GM15510 (cell line): Measurements from ENCODE around the gene PITX1.

Experiments used
- POLR2A ChIP-seq: IDR thresholded peaks from 3 replicates; pipeline ENCODE4 v1.6.1; 2011; ENCODE audit warnings: borderline replicate concordance; ENCODE audit not compliant: insufficient read length; ENCODE audit errors: extremely low read depth

Gene PITX1

DNA sequence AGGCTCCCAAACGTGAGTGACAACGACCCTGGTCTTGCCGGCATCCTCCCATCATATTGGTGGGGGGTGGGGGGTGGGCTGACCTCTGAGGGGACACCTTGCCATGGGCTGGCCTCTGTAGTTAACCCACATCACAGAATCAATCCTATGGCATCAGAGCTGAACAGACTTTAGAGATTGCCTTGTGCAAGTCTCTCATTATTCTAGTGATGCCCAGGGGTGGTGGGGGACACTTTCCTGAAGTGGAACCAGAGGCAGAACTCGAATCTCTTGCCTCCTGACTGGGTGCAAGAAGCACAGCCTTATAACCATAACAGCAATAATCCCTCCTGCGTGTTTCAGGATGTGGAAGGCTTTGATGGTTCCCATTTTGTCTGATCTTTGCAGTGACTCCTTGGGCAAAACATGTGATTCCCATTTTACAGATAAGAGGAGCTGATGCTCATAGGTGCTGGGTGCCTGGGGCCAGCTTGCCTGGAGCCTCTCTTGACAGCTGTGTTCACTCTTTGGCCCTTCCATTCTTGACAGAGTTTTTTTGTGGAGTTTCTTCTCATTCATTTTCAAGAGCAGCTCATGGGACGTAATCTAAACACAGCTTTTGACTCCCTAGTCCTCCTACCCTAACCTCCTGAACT is 18.6 kb upstream of the PITX1 start:
- no peak for TF ChIP-seq POLR2A

GRCh38 chr5:135051872-135052271 is 17.8 kb upstream of the PITX1 start:
- no peak for TF ChIP-seq POLR2A

- TF ChIP-seq POLR2A, result no peak
Observed at GRCh38 chr5:135051399-135051798, 17.4 kb upstream of the PITX1 start.

GRCh38 chr5:135050244-135050767 is 16.3 kb upstream of the PITX1 start:
- TF ChIP-seq POLR2A, result no peak

- TF ChIP-seq POLR2A, result no peak
Observed at GRCh38 chr5:135048930-135049329, 14.9 kb upstream of the PITX1 start.

DNA sequence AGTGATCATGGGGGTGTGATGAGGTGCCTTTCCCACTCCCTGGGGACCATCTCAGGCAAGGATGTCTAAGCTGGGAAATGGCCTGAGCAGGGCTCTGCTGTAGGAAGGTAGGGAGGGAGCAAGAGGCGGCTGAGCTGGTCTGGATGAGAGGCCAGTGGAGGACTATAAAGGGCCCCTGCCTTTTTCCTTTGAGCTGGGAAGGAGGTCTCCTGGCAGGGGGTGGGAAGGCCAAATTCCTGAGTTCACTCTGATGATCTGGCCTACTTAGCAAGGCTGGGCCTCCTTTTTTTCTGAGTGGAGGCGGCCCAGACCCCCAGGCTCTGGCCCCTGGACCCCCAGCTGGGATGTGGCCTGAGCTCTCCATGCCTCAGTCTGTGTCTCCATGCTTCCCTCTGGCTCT is 14.3 kb upstream of the PITX1 start:
- no peak for TF ChIP-seq POLR2A

DNA sequence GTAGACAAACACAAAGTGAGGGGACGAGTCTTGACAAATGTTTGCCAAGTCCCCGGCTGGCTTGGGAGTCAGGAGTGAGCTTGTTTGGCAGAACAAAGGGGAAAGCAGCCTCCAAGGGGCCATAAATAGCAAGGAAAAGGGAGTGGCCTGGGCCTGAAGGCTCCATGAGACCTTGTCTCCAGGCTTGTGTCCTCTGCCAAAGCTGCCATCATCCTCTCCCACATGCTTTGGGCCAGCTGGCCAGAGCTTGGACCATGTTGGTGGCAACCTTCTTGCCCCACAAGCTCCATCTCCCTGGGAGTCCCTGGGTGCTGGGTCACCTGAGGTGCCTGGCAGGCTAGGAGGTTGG is 13.3 kb upstream of the PITX1 start:
- no peak for TF ChIP-seq POLR2A

DNA sequence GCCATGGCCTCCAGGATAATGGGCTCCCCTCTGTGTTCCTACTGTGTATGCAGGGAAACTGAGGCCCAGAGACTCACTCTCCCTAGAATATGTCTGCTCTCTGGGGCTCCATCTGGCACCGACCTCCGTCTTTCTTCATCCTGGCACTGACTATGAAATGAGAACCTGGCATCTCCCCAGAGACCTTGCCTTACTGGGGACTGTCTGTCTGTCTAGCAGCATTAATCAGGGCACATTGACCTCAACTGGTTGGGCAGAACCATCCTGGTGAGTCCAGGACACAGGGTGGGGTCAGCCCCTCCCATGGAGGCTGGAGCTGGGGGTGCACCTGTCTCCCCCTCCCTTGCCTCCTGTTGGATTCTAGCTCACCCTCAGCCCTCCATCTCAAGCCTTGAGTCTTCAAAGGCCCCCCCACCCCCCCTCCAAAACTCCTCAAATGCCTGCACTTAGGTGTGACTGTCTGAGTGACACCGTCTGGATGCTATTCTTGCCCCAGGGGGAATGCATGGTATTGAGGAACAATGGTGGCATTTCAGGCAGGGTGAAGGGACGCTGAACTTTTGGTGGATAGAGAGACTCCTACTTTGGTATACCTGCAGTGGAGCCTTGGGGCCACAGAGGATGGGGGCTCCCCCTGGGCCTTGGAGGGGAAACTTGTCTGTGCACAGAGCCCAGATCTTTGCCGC is 12.8 kb upstream of the PITX1 start:
- TF ChIP-seq POLR2A, result no peak

DNA sequence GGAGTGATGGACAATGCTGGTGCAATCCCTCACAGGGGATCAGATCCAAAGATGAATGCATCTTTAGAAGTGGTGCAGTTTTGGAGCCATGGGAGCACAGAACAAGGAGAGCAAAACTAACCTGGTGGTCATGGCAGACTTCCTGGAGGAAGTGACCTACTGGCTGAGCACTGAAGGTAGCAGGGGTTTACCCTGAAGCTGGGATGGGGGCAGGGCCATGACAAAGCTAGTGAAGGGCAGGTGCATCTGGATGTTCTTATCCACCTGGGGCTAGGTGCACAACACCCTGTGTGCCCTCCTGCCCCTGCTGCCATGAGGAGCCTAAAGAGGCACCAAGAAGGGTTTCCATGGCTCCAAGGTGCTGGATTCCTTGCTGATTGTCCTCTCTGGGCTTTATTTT is 11.5 kb upstream of the PITX1 start:
- no peak for TF ChIP-seq POLR2A

DNA sequence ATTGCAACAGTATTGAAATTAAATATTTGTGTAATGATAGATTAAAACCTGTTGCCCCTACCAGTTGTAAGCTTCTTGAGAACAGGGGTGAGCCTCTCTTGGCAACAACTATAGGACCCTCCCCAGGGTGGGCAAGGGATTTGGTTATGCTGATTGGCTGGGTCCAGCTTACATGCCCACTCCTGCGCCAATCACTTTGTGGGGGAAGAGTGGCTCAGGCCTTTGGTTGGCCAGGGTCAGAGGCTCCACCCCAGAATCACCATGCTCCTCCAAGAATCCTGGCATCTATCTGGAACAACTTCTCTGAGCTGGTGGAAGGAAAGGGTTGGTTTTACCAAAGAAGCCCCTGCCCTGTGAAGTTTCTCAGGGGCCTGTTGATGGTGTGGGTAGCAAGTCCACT is 8.6 kb upstream of the PITX1 start:
- TF ChIP-seq POLR2A, result no peak

DNA sequence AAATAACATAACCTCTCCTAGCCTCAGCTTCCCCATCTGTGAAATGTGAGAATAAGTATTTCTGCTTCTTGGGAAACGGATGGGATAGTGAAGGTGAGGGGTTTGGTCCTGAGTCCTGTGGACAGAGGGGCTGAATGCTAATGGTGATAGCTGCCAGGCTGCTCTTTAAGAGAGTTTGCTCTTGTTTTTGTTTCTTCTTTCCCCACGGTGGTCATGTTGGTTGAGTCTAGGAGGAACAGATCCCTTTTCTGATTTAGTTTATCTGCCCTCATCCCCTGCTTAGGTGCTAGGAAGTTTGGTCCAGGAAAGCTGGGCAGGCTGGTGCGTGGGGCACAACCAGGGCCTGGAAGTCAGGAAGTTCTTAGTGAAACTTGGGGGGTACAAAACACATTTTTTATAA is 7.7 kb upstream of the PITX1 start:
- no peak for TF ChIP-seq POLR2A

DNA sequence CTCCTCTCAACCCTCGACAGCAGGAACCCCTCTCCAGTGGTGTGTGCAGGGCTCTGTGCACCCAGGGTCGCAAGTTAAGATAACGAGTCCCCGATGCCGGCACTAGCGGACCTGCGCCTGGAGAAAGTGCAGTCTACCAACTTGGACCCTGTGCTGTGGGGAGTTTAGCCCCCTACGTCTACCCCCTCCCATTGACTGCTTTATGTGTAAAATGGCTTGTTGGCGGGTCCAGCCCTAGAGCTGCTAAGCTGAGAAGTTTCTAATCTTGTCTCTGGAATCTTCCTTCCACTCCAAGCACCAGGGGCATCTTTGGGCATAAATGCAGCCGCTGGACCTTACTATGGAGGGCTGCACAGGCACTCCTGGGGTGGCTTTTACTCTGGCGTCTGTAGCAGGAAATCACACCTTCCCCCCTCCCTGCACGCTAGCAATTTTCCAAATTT is 7.1 kb upstream of the PITX1 start:
- TF ChIP-seq POLR2A, result no peak

DNA sequence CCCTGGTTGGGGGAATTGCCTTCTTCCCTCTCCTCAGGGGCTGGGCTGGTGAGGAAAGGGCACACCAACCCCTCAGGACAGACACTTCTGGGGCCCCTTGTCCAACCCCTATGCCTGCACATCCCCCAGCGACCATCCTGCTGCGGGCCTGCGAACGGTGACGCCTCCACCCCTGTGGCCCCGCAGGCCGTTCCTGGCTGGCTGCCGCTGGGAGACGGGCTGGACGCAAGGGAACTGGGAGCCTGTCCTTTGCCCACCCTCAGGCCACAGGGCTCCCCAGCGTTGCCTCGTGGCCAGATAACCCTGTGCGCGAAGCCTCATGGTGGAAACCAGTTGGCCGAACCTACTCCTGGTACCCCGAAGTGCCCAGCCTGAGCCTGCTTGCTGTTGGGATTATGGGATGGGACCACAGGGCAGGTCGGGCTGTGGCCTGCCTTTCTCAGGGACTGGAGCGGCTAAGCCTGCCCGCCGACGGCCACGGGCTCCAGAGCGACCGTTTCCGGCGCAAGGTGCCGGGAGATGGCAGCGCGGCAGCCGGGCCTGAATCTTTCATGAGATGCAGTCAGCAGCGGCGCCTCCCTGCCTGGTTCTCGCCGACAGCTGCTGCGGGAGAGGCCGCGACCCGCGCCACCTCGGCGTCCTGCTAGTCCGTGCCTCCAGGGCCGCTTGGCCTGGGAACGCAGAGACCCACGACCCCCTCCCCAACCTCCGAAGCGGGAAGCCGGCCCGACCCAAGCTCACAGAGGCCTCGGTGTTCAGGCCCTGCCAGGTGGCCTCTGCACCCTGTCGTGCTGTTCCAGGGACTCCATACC is 6.5 kb upstream of the PITX1 start:
- no peak for TF ChIP-seq POLR2A

- TF ChIP-seq POLR2A, result no peak
Observed at GRCh38 chr5:135040034-135040332, 6.0 kb upstream of the PITX1 start.

DNA sequence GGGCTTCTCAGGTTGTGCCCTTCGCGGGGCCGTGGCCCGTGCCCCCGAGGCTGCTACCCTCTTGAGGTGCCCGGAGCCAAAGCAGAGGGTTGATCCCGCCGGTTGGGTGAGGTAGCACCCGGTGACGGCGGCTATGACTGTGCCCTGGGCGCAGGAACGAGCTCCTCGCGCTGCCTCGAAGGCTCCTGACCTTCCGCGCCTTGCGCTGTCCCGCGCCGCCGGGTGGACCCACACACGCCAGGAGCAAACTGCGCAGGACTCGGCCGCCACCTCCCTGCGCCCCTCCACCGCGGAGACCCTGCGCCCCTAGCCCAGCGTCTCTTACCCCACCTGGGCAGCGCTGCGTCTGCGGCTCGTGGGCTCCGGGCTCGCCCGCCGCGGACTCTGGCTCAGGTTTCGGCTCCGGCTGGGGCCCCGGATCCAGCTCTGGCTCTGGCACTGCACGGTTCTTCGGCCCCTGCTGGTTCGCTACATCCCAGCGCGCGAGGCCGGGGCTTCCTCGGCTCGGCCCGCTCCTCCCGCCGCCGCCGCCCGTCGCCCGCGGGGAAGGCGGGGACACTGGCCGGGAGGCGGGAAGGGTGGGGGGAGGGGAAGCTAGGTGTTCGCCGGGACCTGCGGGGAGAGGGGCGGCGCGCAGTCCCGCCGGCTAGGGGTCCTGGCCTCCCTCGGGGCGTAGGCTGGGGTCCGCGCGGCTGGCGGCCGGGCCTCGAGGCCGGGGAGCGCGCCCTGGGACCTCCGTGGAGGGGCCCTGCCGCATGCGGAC is 5.4 kb upstream of the PITX1 start:
- TF ChIP-seq POLR2A, result no peak
